GM21723 (cell line): ENCODE measurements around the gene XIRP2.
"Not testable (repeated sequence)": the region's sequence is repeated elsewhere in the genome, so short reads cannot be mapped to it uniquely, and the experiment has no call there.

Source experiments
- ATAC-seq: cut with Tn5 transposase; IDR thresholded peaks from one replicate; pipeline ENCODE4 v1.9.1; 2021; ENCODE audit warnings: mild to moderate bottlenecking, moderate library complexity; ENCODE audit not compliant: unreplicated experiment

XIRP2 gene

DNA sequence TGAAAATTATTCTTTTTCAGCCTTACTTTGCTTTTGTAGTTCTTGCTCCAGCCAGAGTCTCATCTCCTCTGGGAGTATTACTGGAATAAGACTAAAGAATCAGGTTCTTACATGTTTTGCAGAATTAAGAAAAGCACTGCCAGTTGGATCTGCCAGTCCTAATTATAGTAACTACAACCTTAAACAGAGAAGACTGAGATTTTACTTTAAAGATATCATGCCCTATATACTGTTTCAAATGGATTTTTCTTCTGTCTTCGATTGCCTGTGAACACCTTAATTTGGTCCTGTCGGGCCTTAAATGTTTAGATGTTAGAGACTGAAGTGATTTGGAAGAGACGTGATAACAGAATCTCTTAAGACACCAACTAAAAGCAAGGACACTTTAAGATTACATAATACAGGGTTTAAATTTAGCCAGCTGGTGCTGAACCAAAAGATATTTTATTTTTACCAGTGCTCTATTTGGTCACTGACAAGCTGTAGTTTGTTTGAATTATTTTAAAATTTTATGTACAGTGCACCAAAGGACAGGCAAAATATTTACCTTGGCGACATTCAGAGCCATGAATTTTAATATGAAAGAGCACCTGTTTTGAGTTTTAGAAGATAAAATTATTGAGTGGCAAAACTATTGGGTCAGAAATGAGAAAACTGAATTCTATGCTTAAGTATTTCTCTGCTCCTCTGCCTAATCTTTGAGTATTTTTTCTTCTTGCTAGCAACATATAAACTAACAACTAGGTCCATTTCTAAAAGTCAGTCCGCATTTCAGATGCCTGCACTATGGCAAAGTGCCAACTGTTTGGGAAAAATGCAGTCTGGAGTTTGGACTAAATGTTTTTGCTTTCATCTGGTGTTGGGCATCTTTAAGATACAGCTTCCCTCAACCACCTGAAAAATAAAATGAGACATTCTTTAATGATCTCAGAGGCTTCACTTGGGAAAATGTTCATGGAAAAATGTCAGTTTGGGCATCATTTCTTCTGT is 300.0 kb downstream of the XIRP2 start:
- no peak for ATAC-seq

DNA sequence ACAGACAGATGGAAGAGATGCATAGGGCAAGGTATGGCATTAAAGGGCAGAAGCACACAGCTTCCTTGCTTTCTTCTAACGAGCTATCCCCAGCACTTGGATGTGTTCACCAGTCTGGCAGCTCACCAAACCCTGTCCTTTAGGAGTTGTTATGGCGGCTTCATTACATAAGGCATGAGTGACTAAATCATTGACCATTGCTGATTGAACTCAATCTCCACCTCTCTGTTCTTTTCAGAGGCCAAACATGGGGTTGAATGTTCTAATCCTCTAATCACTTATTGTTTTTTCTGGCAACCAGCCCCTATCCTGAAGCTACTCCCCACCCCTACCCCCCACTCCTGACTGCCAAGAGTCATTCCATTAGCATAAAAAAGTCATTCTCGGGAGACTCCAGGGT is 301.8 kb downstream of the XIRP2 start:
- ATAC-seq: no peak

DNA sequence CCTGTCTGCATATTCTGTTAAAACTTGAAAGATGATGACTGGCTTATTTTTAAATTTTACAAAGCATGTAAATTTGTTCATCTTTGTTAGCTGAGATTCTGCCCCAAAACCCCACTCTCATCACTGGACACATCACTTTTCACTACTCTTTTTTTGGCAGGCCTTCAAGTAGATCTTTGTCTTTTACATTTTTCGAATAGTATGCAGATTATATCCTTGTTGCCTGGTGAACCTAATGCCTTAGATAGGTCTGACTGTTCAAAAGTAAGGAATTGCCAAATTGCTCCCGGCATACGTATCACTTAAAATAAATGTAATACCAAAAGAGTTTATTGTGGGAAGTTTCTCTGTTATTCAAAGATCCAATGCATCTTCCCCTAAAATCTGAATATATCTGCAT is 303.3 kb downstream of the XIRP2 start:
- no peak for ATAC-seq

DNA sequence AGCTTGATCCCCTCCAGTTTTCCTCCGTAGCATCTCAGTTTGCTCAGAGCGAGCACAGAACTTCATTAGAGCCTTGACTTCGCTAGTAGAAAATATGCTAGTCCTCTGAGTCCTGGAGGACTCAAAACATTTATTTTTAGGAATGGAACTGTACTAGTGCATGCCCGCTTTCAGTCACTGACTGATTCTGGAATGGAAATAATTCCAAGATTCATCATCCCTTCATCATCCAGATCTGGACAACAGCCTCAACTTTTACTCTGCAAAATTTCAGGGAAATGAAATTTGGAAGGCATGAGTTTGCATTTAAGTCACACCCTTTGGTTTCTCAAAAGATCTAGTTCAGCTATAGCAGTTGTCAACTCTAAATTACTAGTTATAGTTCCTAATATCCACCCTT is 304.6 kb downstream of the XIRP2 start:
- no peak for ATAC-seq

DNA sequence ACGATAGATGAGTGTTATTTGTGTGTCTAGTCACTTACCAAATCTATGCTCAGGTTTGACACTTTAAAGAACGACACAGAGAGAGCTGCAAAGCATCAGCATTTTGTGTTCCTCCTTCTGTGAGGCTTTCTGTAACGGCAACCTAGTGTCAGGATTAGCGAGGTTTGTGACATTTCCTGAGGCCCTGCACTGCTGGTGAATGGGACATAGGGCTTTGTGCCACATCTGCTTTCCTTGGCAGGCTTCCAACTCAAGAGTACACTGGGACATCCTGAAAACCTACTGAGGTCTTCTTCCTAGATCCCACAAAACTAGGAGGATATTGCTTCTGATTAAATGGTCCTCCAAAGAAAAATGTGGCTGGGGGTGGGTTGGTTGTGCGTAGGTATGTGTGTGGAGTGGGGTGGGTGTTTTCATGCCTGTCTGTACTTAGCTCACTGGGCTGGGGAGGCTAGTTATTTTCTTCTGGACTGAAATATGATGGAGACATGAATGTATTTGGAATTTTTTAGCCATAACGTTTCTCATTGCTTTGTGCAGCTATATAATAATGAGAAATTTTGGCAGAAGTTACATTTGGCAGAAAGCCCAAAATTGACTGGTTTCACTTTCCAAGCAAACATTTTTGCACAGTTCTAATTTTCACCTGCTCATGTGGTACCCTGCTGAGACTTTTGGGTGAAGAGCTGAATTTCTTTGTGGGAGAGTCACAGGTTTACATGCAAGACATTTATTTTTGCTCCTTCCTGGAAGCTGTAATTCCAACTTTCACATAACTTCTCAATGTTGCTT is 308.4 kb downstream of the XIRP2 start:
- ATAC-seq: no peak

DNA sequence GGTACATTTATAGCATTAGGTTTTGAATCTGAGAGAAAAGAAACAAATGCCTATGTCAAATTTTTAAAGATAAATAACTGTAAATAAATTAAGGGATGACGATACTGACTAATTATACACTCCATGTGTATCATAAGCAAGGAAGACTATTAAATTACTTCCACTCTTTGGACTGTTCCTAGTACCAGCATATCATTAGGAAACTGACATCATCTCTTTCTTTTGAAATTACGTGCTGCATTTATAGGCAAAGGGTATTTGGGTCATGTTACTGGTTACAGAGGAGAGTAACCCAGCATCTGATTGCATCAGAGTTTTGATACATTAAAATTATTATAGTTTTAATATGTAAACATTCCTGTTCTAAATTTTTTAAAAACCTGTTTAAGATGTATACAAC is 309.7 kb downstream of the XIRP2 start:
- no peak for ATAC-seq

DNA sequence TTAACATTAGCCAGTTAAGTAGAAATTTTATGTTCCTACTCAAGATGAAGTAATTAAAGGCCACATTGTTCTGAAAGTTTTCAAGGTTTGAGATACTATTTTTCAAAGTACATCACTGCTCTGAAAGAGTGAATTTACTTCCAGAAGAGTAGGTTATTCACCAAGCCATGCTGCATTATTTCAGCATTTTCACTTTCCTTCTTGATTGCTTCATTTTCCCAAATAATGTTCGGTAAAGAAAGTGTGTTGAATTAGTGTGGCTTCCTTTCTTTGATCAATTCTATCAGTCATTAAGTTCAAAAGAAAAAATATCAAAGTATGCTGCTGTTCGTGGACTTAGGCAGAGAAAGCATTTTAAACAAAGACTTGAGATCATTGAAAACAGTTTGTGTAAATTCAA is 310.3 kb downstream of the XIRP2 start:
- no peak for ATAC-seq

DNA sequence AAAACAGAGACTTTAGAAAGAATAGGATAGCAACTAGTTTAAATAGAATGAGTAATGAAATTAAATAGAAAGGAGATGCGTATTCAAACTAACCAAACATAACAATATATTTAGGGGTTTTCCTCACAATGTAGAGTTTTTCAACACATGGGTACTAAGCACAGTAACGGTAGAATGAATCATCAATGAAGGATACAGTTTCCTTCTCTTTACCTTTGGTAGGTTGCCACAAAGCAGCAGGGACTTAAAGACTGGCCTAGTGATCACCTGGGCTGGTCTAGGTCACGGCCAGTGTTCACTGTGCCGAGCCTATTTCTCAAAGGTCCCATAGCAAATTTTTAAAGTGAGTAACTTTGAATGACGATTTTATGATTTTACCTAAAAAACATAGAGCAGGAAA is 311.7 kb downstream of the XIRP2 start:
- ATAC-seq: no peak

DNA sequence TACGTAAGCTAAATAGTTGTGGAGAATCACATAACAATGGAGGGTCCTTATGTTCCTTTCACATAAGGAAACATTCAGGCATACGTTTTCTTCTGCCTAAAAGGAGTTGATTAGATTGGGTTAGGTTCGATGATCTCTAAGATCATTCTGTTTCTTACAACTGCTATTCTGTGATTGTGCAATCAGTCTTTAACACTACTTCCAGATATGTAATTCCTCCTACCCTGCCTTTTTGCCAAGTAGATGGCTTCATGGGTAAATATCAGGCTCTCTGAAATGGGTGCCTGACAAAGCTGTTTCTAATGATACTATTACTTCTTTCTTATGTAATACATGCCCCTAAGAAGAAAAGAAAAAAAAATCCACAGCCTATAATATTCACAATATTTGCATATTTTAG is 321.5 kb downstream of the XIRP2 start:
- ATAC-seq: no peak

DNA sequence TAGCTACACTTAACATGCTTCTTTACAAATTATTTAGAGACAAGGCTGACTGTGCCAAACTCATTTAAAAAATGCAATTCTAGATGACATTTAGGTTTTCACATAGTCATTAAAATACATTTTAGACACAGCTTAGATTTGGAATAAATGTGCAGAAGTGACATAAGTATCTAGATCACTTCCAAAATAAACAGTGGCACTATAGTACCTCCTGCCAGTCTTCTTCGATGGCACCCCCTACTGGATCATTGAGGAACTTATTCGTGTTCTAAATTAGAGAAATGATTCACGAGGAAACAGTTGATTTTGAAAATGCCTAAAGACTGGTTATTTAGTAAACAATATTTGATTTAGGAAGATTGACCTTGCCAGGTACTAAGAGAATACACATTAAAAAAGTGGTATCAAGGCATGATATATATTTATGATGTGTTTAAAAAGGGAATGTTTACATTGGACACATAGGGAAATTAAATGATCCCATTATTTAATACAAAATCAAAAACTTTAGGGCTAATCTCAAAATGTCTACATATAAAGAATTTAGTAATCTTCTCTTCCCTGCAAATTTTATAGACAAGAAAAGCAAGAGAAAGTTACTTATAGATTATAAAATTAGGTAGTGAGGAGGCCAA is 323.9 kb downstream of the XIRP2 start:
- peak; percentile 82 for ATAC-seq

DNA sequence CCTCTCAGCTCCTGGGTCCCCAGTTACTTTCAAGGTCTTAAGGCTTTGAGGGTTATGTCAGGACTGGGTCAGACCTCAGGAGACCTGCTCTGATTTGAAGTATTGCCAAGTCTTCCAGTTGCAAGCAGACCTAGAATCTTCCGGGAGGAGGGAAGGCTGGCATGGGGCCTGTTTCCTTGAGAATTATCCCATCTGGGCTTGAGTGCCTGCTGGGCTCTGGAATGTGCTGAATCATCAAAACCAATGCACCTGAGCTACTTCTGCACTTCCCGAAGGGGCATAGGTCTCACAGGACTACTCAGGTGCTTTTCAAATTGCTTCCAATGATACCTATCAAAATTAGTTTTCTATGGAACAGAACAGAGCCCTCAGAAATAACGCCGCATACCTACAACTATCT is 327.3 kb downstream of the XIRP2 start:
- no peak for ATAC-seq

DNA sequence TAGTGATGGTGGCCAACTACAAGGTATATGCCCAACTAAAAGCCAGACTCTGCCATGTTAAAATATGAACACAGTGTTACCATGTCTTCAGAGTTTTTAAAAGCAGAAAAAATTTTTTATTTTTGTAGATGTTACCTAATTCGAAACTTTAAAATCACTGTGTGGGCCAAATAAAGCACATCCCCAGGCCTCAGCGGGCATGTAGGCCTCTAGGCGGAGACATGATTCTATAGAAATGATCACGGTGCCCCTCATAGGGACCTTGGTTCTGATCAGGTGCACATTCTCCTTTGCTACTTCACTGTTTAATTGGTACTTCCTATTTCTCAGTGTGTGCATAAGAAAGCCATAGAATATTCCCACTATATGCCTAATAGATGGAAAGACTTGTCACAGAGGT is 349.2 kb downstream of the XIRP2 start:
- no peak for ATAC-seq

DNA sequence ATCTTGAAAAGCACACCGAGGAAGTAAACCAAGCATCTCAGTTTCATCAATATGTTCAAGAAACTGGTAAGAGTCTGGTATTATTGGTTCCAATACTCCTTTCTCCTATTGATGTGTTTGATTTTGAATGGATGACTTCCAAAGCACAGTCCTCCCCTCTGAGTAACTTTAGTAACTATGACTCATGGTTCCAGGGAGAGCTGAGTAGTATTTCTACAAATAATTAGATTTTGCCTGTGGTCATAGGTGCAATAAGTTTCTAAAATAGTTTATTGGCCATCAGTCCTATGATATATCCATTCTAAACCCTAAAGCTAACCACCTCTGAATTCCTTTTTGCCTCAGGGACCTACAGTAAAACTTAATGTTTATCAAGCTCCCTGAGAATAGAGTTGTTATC is 352.4 kb downstream of the XIRP2 start:
- ATAC-seq: no peak

DNA sequence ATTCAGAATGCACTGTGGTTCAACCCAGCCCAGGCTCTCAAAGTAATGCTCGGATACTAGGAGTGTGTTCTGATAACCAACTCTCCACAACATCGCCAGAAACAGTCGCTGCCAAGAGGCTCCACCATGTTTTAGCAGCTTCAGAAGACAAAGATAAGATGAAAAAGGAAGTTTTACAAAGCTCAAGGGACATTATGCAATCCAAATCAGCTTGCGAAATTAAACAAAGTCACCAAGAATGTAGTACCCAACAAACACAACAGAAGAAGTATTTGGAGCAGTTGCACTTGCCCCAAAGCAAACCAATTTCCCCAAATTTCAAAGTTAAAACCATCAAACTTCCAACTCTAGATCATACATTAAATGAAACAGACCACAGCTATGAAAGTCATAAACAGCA is 360.9 kb downstream of the XIRP2 start:
- no peak for ATAC-seq

DNA sequence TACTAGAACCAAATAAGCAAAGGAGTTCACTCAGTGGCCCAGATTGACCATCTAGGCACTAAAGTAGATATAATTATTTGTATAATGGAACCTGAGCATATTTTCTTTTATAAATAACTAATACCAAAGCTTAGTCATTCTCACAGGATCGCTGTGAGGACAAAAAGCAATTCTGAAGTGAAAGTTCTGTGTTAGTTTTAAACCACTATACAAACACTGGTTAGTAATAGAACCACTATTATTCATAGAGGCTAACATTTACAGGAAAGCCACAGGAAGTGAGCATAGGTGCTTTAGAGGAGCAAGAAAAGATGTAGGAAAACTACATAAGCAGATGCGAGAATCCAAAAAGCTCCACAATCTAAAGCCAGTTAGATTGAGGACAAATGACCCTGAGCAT is 364.7 kb downstream of the XIRP2 start:
- no peak for ATAC-seq

DNA sequence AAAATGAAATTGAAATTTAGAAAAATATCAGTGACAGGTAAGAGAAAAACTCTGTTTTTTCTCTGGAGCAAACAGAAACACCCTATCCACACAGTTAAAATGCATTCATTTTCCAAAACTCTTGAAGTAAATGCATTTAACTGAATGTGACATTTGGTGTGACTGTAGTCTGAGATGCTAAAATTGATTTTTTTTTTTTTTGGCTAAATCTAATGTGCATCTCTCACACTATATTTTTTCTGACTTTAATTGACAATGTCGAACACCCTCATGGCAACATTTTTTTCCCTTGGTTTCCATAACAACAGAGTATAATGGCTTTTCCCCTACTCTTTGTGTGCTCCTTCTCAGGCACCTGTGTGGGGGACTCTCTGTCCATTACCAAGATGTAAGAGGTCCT is 366.4 kb downstream of the XIRP2 start:
- ATAC-seq: no peak

DNA sequence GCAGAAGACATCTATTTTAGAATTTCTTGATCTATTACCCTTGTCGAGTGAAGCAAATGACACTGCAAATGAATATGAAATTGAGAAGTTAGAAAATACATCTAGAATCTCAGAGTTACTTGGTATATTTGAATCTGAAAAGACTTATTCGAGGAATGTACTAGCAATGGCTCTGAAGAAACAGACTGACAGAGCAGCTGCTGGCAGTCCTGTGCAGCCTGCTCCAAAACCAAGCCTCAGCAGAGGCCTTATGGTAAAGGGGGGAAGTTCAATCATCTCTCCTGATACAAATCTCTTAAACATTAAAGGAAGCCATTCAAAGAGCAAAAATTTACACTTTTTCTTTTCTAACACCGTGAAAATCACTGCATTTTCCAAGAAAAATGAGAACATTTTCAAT is 370.4 kb downstream of the XIRP2 start:
- ATAC-seq: no peak

DNA sequence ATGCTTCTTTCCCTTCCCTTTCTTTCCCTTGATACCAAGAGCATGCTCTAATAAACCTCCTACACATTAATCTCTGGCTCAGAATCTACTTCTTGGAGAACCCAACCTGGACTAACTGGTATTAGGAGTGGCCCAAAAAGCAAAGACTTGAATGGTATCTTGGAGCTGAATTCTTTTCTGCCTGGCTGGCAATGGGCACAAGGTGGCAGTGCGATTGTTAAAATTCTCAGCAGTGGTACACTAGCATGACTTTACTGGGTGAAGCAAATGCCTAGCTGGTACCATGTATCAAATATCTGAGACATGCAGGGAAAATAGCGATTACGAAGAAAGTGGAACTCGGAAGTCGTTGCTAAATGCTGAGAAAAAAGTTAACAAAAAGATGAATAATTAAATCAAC is 376.1 kb downstream of the XIRP2 start:
- no peak for ATAC-seq

DNA sequence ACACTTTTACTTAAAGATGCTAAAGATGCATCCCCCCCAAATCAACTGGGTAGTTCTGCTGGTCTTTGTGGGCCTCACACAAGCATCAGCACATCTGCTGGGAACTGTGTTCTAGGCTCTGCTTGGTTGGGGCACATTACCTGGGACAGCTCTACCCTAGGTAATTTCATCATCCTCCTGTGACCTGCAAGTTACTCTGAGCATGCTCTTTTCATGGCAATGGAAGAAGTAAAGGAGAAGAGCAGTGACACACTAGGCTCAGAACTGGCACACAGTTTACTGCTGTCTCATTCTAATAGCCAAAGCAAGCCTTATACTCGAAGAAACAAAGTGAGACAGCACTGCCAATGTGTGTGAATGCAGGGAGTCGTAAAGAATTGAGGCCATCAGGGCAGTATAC is 376.7 kb downstream of the XIRP2 start:
- ATAC-seq: no peak

DNA sequence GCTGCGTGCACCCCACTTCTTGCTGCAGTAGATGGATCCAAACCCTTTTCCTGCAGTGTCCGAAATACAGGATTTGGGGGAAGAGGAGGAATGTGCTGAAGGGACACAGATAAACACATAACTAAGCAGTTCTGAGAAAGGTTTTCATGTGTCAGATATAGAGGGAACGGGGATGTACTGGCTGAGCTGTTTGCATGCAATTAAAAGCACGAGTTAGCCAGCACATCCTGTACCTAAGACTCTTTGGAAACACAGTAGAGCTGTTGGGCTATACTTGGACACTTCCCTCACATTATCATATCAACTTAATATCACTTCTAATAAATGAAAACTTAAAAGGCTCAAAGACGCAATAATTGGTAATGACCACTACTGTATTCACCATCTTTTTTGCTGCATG is 377.4 kb downstream of the XIRP2 start:
- ATAC-seq: no peak

DNA sequence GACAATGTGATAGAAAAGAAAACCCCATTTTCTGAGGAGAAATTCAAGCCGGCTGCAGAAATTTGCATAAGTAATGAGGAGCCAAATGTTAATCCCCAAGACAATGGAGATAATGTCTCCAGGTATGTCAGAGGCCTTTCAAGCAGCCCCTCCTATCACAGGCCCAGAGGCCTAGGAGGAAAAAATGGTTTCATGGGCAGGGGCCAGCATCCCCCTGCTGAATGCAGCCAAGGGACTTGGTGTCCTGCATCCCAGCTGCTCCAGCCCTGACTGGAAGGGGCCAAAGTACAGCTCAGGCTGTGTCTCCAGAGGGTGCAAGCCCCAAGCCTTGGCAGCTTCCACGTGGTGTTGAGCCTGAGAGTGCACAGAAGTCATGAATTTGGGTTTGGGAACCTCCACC is 380.0 kb downstream of the XIRP2 start:
- ATAC-seq: not testable (repeated sequence)

DNA sequence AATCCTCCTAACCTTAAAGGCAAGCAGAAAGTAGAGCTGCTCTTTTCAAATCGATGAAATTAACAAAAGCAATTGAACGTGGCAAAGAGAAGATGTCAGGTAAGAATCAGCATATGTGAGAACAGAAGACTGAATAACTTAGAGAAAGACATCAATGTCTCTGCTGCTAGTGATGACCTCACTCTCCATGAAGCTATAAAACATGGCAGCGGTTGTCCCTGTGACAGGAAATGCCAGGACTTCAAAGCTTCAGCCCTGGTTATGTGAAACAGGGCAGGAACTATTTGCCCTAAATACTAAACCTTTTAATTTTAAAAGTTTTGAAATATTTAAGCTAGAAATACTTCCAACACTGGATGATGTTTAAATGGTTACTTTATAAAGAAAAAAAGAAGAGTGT is 383.7 kb downstream of the XIRP2 start:
- no peak for ATAC-seq
